Cardiac muscle cell (in vitro differentiated cells and primary cell): ENCODE data around the gene PSME2. TPM values are rescaled to one million over a fixed set of nuclear protein-coding genes. Genes with fewer than 3 reads are reported as not detected.

Experiments used
- DNase-seq, 2 donors: peaks; one replicate each; pipeline versions ENCODE4 v3.0.0 to v3.0.0-alpha.2; 2010 to 2017; ENCODE audit warnings: low read depth in 1 of 2, low spot score in 1 of 2
- H3K27ac ChIP-seq: fragments of 200-600 bp; sonication (generic); 2 replicates; pipeline ENCODE4 v1.5.1; 2016
- H3K27me3 ChIP-seq: fragments of 200-600 bp; sonication (generic); 2 replicates; pipeline ENCODE4 v1.6.0; 2016; ENCODE audit warnings: control low read depth
- H3K36me3 ChIP-seq: fragments of 200-600 bp; sonication (generic); 2 replicates; pipeline ENCODE4 v1.5.1; 2016; ENCODE audit warnings: control low read depth
- H3K4me1 ChIP-seq: fragments of 200-600 bp; sonication (generic); 2 replicates; pipeline ENCODE4 v1.8.1; 2017; ENCODE audit warnings: low read depth, mild to moderate bottlenecking, mixed run types
- H3K4me3 ChIP-seq: fragments of 200-600 bp; sonication (generic); 2 replicates; pipeline ENCODE4 v1.5.1; 2016; ENCODE audit warnings: mild to moderate bottlenecking
- H3K9me3 ChIP-seq: fragments of 200-600 bp; sonication (generic); 2 replicates; pipeline ENCODE4 v1.5.1; 2017; ENCODE audit warnings: low read depth, mild to moderate bottlenecking, control low read depth
- CTCF ChIP-seq: IDR thresholded peaks from 2 replicates; pipeline ENCODE4 v1.5.1; 2012; ENCODE audit warnings: low read depth, mild to moderate bottlenecking, low read length
- polyA plus RNA-seq: library from polyadenylated mRNA; unstranded; fragments of >200 nt; fragmentation: Nextera tagmentation; extraction: Ambion mirVana; gene quantifications from 2 replicates; pipeline ENCODE4 v1.2.1, GENCODE V29; 2016
- total RNA-seq: library from RNA; depleted of rRNA; stranded (reverse); fragments of >200 nt; gene quantifications from 2 replicates; pipeline ENCODE4 v1.2.3, GENCODE V29; 2016

The PSME2 gene
- total and polyA plus RNA-seq, 2 experiments from 2014 or later, result 92.3 to 331 TPM

- no peak for DNase-seq
- H3K36me3 ChIP-seq, result peaks cover 5% of the 10 kb centered on the region
Observed at GRCh38 chr14:24177891-24178290, 31.5 kb upstream of the PSME2 start.

GRCh38 chr14:24177041-24177825 is 30.8 kb upstream of the PSME2 start:
- Histone ChIP-seq H3K4me1 (no peaks in the 10 kb centered on the region), H3K36me3 (peaks cover 3% of the 10 kb centered on the region)
- TF ChIP-seq CTCF, result no peak

More at GRCh38 chr14:24177891-24178290, 31.5 kb upstream of the PSME2 start:
- no peaks in the 10 kb centered on the region for H3K9me3 ChIP-seq
- no peak overlapping the region for H3K27ac ChIP-seq
- no peak overlapping the region for H3K4me3 ChIP-seq
- no peak for TF ChIP-seq CTCF
- H3K4me1 ChIP-seq, result no peaks in the 10 kb centered on the region
- no peaks in the 10 kb centered on the region for H3K27me3 ChIP-seq

GRCh38 chr14:24176599-24176998 is 30.2 kb upstream of the PSME2 start:
- H3K4me1 ChIP-seq, result no peaks in the 10 kb centered on the region
- TF ChIP-seq CTCF, result no peak
- no peak overlapping the region for H3K27ac ChIP-seq
- H3K36me3 ChIP-seq, result peaks cover 2% of the 10 kb centered on the region
- no peaks in the 10 kb centered on the region for H3K27me3 ChIP-seq
- no peaks in the 10 kb centered on the region for H3K9me3 ChIP-seq
- H3K4me3 ChIP-seq, result no peak overlapping the region
- no peak for DNase-seq

More at GRCh38 chr14:24177041-24177825, 30.8 kb upstream of the PSME2 start:
- no peak overlapping the region for H3K4me3 ChIP-seq
- H3K27me3 ChIP-seq, result no peaks in the 10 kb centered on the region
- H3K9me3 ChIP-seq, result no peaks in the 10 kb centered on the region
- DNase-seq, result no peak
- H3K27ac ChIP-seq, result no peak overlapping the region

- TF ChIP-seq CTCF, result no peak
- H3K27ac ChIP-seq, result no peak overlapping the region
- no peak overlapping the region for H3K4me3 ChIP-seq
- no peaks in the 10 kb centered on the region for H3K27me3 ChIP-seq
- H3K4me1 ChIP-seq, result no peaks in the 10 kb centered on the region
- no peak for DNase-seq
- no peaks in the 10 kb centered on the region for H3K9me3 ChIP-seq
- no peaks in the 10 kb centered on the region for H3K36me3 ChIP-seq
Observed at GRCh38 chr14:24172871-24173281, 26.5 kb upstream of the PSME2 start.

GRCh38 chr14:24172261-24172860 is 26.0 kb upstream of the PSME2 start:
- peak overlapping the region; percentile 21 for H3K4me3 ChIP-seq
- no peaks in the 10 kb centered on the region for H3K27me3 ChIP-seq
- H3K9me3 ChIP-seq, result no peaks in the 10 kb centered on the region
- no peak overlapping the region for H3K27ac ChIP-seq
- TF ChIP-seq CTCF, result no peak
- H3K4me1 ChIP-seq, result no peaks in the 10 kb centered on the region
- H3K36me3 ChIP-seq, result no peaks in the 10 kb centered on the region
- DNase-seq, result no peak
